Tibial nerve (tissue), 4 donors: Measurements from ENCODE around the gene PLCL2. TPM values are rescaled to one million over a fixed set of nuclear protein-coding genes. Genes with fewer than 3 reads are reported as not detected.

Experiments
- DNase-seq, 2 donors: peaks; one replicate each; pipeline ENCODE4 v3.0.0-alpha.2; 2019; ENCODE audit warnings: low spot score in 2 of 2
- H3K27ac ChIP-seq, 4 donors: fragments of 200-600 bp; sonication (generic) in 3 of 4; one replicate each; pipeline ENCODE4 v1.5.1; 2017 to 2019; ENCODE audit warnings: mild to moderate bottlenecking in 1 of 4
- H3K27me3 ChIP-seq, 2 donors: fragments of 200-600 bp; sonication (generic) in 1 of 2; one replicate each; pipeline versions ENCODE4 v1.5.1 to v1.6.0; 2017 to 2019
- H3K36me3 ChIP-seq, 3 donors: fragments of 200-600 bp; sonication (generic); one replicate each; pipeline ENCODE4 v1.5.1; 2018 to 2019
- H3K4me1 ChIP-seq, 4 donors: fragments of 200-600 bp; sonication (generic) in 3 of 4; one replicate each; pipeline ENCODE4 v1.5.1; 2017 to 2019
- H3K4me3 ChIP-seq, 4 donors: fragments of 200-600 bp; sonication (generic) in 3 of 4; one replicate each; pipeline ENCODE4 v1.5.1; 2017 to 2019; ENCODE audit warnings: mild to moderate bottlenecking in 1 of 4, moderate library complexity in 1 of 4
- H3K9me3 ChIP-seq, 4 donors: fragments of 200-600 bp; sonication (generic) in 3 of 4; one replicate each; pipeline ENCODE4 v1.5.1; 2017 to 2019
- CTCF ChIP-seq, 5 experiments: fragments of 200-600 bp in 3 of 5; fragments of 450-650 bp in 2 of 5; sonication (generic) in 3 of 5; IDR thresholded peaks; one replicate each; pipeline ENCODE4 v1.5.1; 2016 to 2019; ENCODE audit warnings: antibody characterized with exemption in 5 of 5, mild to moderate bottlenecking in 3 of 5, moderate library complexity in 2 of 5
- EP300 ChIP-seq, 2 donors: sonication (generic); formaldehyde crosslinking; IDR thresholded peaks; one replicate each; pipeline ENCODE4 v1.6.1; 2017; ENCODE audit warnings: antibody characterized with exemption in 2 of 2, mild to moderate bottlenecking in 1 of 2
- POLR2A ChIP-seq, 2 donors: fragments of 450-650 bp; IDR thresholded peaks; one replicate each; pipeline ENCODE4 v1.6.1; 2017; ENCODE audit warnings: antibody characterized with exemption in 2 of 2, mild to moderate bottlenecking in 2 of 2, moderate library complexity in 2 of 2
- WGBS, 2 donors: methylation state at CpG; one replicate each; pipeline ENCODE4 v1.1.5; 2018; 5-methylcytosine and 5-hydroxymethylcytosine counted together
- total RNA-seq, 4 donors: library from RNA; depleted of rRNA; stranded (reverse); fragments of >200 nt; gene quantifications; one replicate each; pipeline ENCODE4 v1.1.0, GENCODE V29; 2016

Gene PLCL2
- total RNA-seq, 4 donors from 2014 or later, result 17.7 to 39.3 (median 29.0) TPM

GRCh38 chr3:16993227-16993626 lies 108.5 kb downstream of the PLCL2 start:
- Histone ChIP-seq H3K27me3 (no peaks in the 10 kb centered on the region), H3K36me3 (no peaks in the 10 kb centered on the region), H3K4me1 (peaks cover 0 to 12% (median 0%) of the 10 kb centered on the region in 4 donors), H3K4me3 (no peak overlapping the region), H3K9me3 (no peaks in the 10 kb centered on the region), H3K27ac (no peak overlapping the region)
- no peak for TF ChIP-seq CTCF (IDR thresholded peaks at IDR 0.05)
- TF ChIP-seq EP300 (IDR thresholded peaks at IDR 0.05), result no peak
- no peak for TF ChIP-seq POLR2A (IDR thresholded peaks at IDR 0.05)
- WGBS, 2 donors, result 92 to 100% methylated on average over 1 of the region's 1 CpG
- DNase-seq, result no peak

- no peak overlapping the region for H3K4me3 ChIP-seq
- no peak overlapping the region for H3K27ac ChIP-seq
- peaks cover 0 to 17% (median 0%) of the 10 kb centered on the region in 4 donors for H3K4me1 ChIP-seq
- H3K36me3 ChIP-seq, result no peaks in the 10 kb centered on the region
- no peaks in the 10 kb centered on the region for H3K9me3 ChIP-seq
- no peaks in the 10 kb centered on the region for H3K27me3 ChIP-seq
- 55 to 59% methylated on average over 4 of the region's 4 CpGs for WGBS, 2 donors
- DNase-seq, result no peak
- TF ChIP-seq CTCF (IDR thresholded peaks at IDR 0.05), result no peak
- TF ChIP-seq POLR2A (IDR thresholded peaks at IDR 0.05), result no peak
- TF ChIP-seq EP300 (IDR thresholded peaks at IDR 0.05), result no peak
These were observed 110.2 kb downstream of the PLCL2 start for GRCh38 chr3:16994854-16995525.

- WGBS, 2 donors, result 77 to 83% methylated on average over 3 of the region's 3 CpGs
- H3K9me3 ChIP-seq, result peaks cover 0 to 2% (median 0%) of the 10 kb centered on the region in 4 donors
- peaks cover 0 to 17% (median 0%) of the 10 kb centered on the region in 4 donors for H3K4me1 ChIP-seq
- no peak for DNase-seq
- no peak overlapping the region for H3K27ac ChIP-seq
- H3K27me3 ChIP-seq, result no peaks in the 10 kb centered on the region
- no peaks in the 10 kb centered on the region for H3K36me3 ChIP-seq
- no peak overlapping the region for H3K4me3 ChIP-seq
- TF ChIP-seq POLR2A (IDR thresholded peaks at IDR 0.05), result no peak
These were observed 110.8 kb downstream of the PLCL2 start for GRCh38 chr3:16995601-16996000.

- H3K4me3 ChIP-seq, result no peak overlapping the region
- no peaks in the 10 kb centered on the region for H3K27me3 ChIP-seq
- DNase-seq, result no peak
- H3K36me3 ChIP-seq, result no peaks in the 10 kb centered on the region
- H3K9me3 ChIP-seq, result peaks cover 0 to 15% (median 3%) of the 10 kb centered on the region in 4 donors
- H3K4me1 ChIP-seq, result peaks cover 0 to 14% (median 0%) of the 10 kb centered on the region in 4 donors
- TF ChIP-seq POLR2A (IDR thresholded peaks at IDR 0.05), result no peak
- no peak for TF ChIP-seq EP300 (IDR thresholded peaks at IDR 0.05)
- TF ChIP-seq CTCF (IDR thresholded peaks at IDR 0.05), result no peak
- 60 to 64% methylated on average over 3 of the region's 3 CpGs for WGBS, 2 donors
- no peak overlapping the region for H3K27ac ChIP-seq
These were observed 113.6 kb downstream of the PLCL2 start for GRCh38 chr3:16998236-16998923.

- Histone ChIP-seq H3K4me1 (peaks cover 0 to 15% (median 0%) of the 10 kb centered on the region in 4 donors), H3K4me3 (no peak overlapping the region), H3K27me3 (no peaks in the 10 kb centered on the region), H3K9me3 (peaks cover 0 to 15% (median 3%) of the 10 kb centered on the region in 4 donors), H3K36me3 (no peaks in the 10 kb centered on the region), H3K27ac (no peak overlapping the region)
- no peak for TF ChIP-seq CTCF (IDR thresholded peaks at IDR 0.05)
- TF ChIP-seq EP300 (IDR thresholded peaks at IDR 0.05), result no peak
- TF ChIP-seq POLR2A (IDR thresholded peaks at IDR 0.05), result no peak
- WGBS, 2 donors, result 64 to 66% methylated on average over 2 of the region's 2 CpGs
- no peak for DNase-seq
These were observed 114.4 kb downstream of the PLCL2 start for GRCh38 chr3:16999161-16999560.
